CD14-positive monocyte (primary cell): ENCODE measurements around the gene CPLANE2. TPM values are rescaled to one million over a fixed set of nuclear protein-coding genes. Genes with fewer than 3 reads are reported as not detected.

ENCODE experiments used
- DNase-seq, 3 donors: peaks; one replicate each; pipeline ENCODE4 v3.0.0-alpha.2; 2011 to 2022
- H2AFZ ChIP-seq: 2 replicates; pipeline ENCODE4 v1.6.0; 2012; ENCODE audit warnings: mild to moderate bottlenecking, low read depth, low read length, inconsistent platforms; ENCODE audit not compliant: insufficient read depth, poor library complexity, severe bottlenecking
- H3K27ac ChIP-seq, 2 donors: 1 replicate in 1 of 2; 2 replicates in 1 of 2; pipeline ENCODE4 v1.5.1; 2012 to 2013; ENCODE audit warnings: low read length in 2 of 2, control low read depth in 1 of 2, inconsistent platforms in 1 of 2, low read depth in 1 of 2, mild to moderate bottlenecking in 1 of 2
- H3K27me3 ChIP-seq, 2 donors: one replicate each; pipeline versions ENCODE4 v1.6.0 to v1.6.1; 2011 to 2013; ENCODE audit warnings: low read length in 2 of 2; ENCODE audit not compliant: control insufficient read depth in 2 of 2, insufficient read depth in 2 of 2
- H3K36me3 ChIP-seq, 2 donors: replicated peaks in 1 of 2; 1 replicate in 1 of 2; 2 replicates in 1 of 2; pipeline versions ENCODE4 v1.5.1 to v1.6.1; 2012 to 2013; ENCODE audit warnings: low read length in 2 of 2, control low read depth in 1 of 2, inconsistent platforms in 1 of 2, mild to moderate bottlenecking in 1 of 2; ENCODE audit not compliant: insufficient read depth in 2 of 2, control insufficient read depth in 1 of 2
- H3K4me1 ChIP-seq, 2 donors: 1 replicate in 1 of 2; 2 replicates in 1 of 2; pipeline versions ENCODE4 v1.5.1 to v1.6.1; 2012 to 2013; ENCODE audit warnings: low read length in 2 of 2, control low read depth in 1 of 2, inconsistent platforms in 1 of 2, mild to moderate bottlenecking in 1 of 2, moderate library complexity in 1 of 2; ENCODE audit not compliant: insufficient read depth in 2 of 2, control insufficient read depth in 1 of 2
- H3K4me2 ChIP-seq: replicated peaks from 2 replicates; pipeline ENCODE3; 2012; ENCODE audit warnings: low read length, moderate library complexity, mild to moderate bottlenecking; ENCODE audit not compliant: poor library complexity, severe bottlenecking; ENCODE audit errors: extremely low read depth
- H3K4me3 ChIP-seq, 3 experiments: fragments of 200-600 bp in 1 of 3; sonication (generic) in 1 of 3; replicated peaks in 1 of 3; 1 replicate in 2 of 3; 2 replicates in 1 of 3; pipeline ENCODE4 v1.5.1; 2011 to 2013; ENCODE audit warnings: low read length in 3 of 3, mild to moderate bottlenecking in 3 of 3, control low read depth in 2 of 3, low read depth in 2 of 3, inconsistent platforms in 1 of 3, moderate library complexity in 1 of 3
- H3K79me2 ChIP-seq: 2 replicates; pipeline ENCODE4 v1.6.0; 2012; ENCODE audit warnings: mild to moderate bottlenecking, control low read depth, inconsistent platforms, low read length, moderate library complexity; ENCODE audit not compliant: insufficient read depth
- H3K9ac ChIP-seq: 2 replicates; pipeline ENCODE4 v1.6.0; 2017; ENCODE audit warnings: low read length, mild to moderate bottlenecking; ENCODE audit not compliant: insufficient read depth, poor library complexity, severe bottlenecking
- H3K9me3 ChIP-seq, 2 donors: replicated peaks in 1 of 2; 1 replicate in 1 of 2; 2 replicates in 1 of 2; pipeline versions ENCODE4 v1.5.1 to v1.6.1; 2012 to 2013; ENCODE audit warnings: low read length in 2 of 2, control low read depth in 1 of 2; ENCODE audit not compliant: control insufficient read depth in 1 of 2, insufficient read depth in 1 of 2
- H4K20me1 ChIP-seq: 2 replicates; pipeline ENCODE4 v1.6.0; 2012; ENCODE audit warnings: mild to moderate bottlenecking, low read length, control low read depth, moderate library complexity; ENCODE audit not compliant: insufficient read depth
- H3K27ac Mint-ChIP-seq, 7 donors: one replicate each; pipeline ENCODE4 v1.8.0; 2020; ENCODE audit warnings: mild to moderate bottlenecking in 7 of 7, mixed read lengths in 7 of 7, moderate library complexity in 6 of 7, inconsistent platforms in 2 of 7
- H3K27me3 Mint-ChIP-seq, 3 donors: one replicate each; pipeline ENCODE4 v1.8.0; 2021 to 2022; ENCODE audit warnings: low read depth in 3 of 3, mild to moderate bottlenecking in 3 of 3, mixed read lengths in 3 of 3, moderate library complexity in 3 of 3, inconsistent platforms in 1 of 3
- H3K36me3 Mint-ChIP-seq, 2 donors: one replicate each; pipeline ENCODE4 v1.8.0; 2020; ENCODE audit warnings: mixed read lengths in 2 of 2, inconsistent platforms in 1 of 2, mild to moderate bottlenecking in 1 of 2
- H3K4me1 Mint-ChIP-seq: one replicate; pipeline ENCODE4 v1.8.0; 2020; ENCODE audit warnings: mild to moderate bottlenecking, mixed read lengths
- H3K4me3 Mint-ChIP-seq, 2 donors: one replicate each; pipeline ENCODE4 v1.8.0; 2020; ENCODE audit warnings: mild to moderate bottlenecking in 2 of 2, mixed read lengths in 2 of 2, moderate library complexity in 1 of 2
- H3K9me3 Mint-ChIP-seq, 7 donors: one replicate each; pipeline ENCODE4 v1.8.0; 2020 to 2022; ENCODE audit warnings: mixed read lengths in 7 of 7, mild to moderate bottlenecking in 6 of 7, moderate library complexity in 6 of 7, inconsistent platforms in 2 of 7
- WGBS: methylation state at CpG from one replicate; pipeline ENCODE4 v1.1.5; 2013; ENCODE audit warnings: missing lambda C conversion rate; ENCODE audit not compliant: insufficient coverage; 5-methylcytosine and 5-hydroxymethylcytosine counted together
- intact Hi-C, 2 donors: fragments of 100-400 bp; cut with micrococcal nuclease; formaldehyde crosslinking; loops; one replicate each; pipeline versions ENCODE4 v1.15.0 to v1.15.1; 2023
- polyA plus RNA-seq, 3 donors: library from polyadenylated mRNA; depleted of rRNA in 1 of 3; unstranded in 2 of 3; stranded (reverse) in 1 of 3; fragments of 300-500 nt in 2 of 3; fragments of >200 nt in 1 of 3; fragmentation: Illumina TruSeq in 2 of 3; gene quantifications; 1 replicate in 2 of 3; 2 replicates in 1 of 3; pipeline ENCODE4 v1.2.3, GENCODE V29; 2012 to 2021
- TF ChIP-seq, protein P1 (sequence below): fragments of 200-600 bp; IDR thresholded peaks from one replicate; pipeline ENCODE4 v1.8.0; 2022; ENCODE audit warnings: antibody characterized with exemption, mild to moderate bottlenecking

The CPLANE2 gene
- polyA plus RNA-seq, 3 donors: 0.54 to 1.7 (median 1.4) TPM

DNA sequence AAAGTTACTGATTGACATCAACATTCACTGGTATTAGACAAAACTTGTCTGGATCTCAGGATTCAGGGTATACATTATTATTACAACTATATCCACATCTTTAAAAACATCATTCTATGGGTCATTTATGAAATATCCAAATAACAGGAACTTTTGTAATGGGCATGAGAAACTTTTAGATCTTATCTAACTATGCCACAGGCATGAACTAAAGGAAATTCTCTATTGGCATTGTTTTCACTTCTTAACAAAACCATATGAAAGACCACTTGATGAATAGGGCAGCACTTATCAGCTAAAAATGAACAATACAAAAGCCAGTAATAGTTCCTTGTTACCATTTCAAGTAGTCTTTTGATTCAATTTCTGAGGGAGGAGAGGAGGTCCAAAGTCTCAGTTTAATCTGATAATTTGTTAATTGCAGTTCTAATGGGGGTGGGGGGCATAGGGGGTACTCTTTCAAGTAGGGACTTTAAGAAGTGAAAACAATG is 30.8 kb upstream of the CPLANE2 start:
- no peak for DNase-seq
- intact Hi-C loops: no loop called here
- no peak overlapping the region for H3K4me2 ChIP-seq
- H2AFZ ChIP-seq: no peak overlapping the region
- peaks cover 7% of the 10 kb centered on the region for H3K79me2 ChIP-seq
- H3K9ac ChIP-seq: no peak overlapping the region
- H3K27me3 ChIP-seq: no peaks in the 10 kb centered on the region
- H3K4me1 ChIP-seq: no peaks in the 10 kb centered on the region
- no peak overlapping the region for H3K4me3 ChIP-seq
- H3K4me1 Mint-ChIP-seq: peaks cover 4% of the 10 kb centered on the region
- no peaks in the 10 kb centered on the region for H3K27me3 Mint-ChIP-seq
- peaks cover 5 to 41% of the 10 kb centered on the region in 2 donors for H3K36me3 ChIP-seq
- H3K27ac Mint-ChIP-seq: no peak overlapping the region
- H3K4me3 Mint-ChIP-seq: no peak overlapping the region
- peaks cover 95% of the 10 kb centered on the region for H4K20me1 ChIP-seq
- H3K36me3 Mint-ChIP-seq: peaks cover 21 to 37% of the 10 kb centered on the region in 2 donors
- no peak overlapping the region for H3K27ac ChIP-seq
- TF ChIP-seq, protein P1, sequence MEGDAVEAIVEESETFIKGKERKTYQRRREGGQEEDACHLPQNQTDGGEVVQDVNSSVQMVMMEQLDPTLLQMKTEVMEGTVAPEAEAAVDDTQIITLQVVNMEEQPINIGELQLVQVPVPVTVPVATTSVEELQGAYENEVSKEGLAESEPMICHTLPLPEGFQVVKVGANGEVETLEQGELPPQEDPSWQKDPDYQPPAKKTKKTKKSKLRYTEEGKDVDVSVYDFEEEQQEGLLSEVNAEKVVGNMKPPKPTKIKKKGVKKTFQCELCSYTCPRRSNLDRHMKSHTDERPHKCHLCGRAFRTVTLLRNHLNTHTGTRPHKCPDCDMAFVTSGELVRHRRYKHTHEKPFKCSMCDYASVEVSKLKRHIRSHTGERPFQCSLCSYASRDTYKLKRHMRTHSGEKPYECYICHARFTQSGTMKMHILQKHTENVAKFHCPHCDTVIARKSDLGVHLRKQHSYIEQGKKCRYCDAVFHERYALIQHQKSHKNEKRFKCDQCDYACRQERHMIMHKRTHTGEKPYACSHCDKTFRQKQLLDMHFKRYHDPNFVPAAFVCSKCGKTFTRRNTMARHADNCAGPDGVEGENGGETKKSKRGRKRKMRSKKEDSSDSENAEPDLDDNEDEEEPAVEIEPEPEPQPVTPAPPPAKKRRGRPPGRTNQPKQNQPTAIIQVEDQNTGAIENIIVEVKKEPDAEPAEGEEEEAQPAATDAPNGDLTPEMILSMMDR: no peak
- H3K9me3 Mint-ChIP-seq: no peaks in the 10 kb centered on the region
- H3K9me3 ChIP-seq: no peaks in the 10 kb centered on the region

DNA sequence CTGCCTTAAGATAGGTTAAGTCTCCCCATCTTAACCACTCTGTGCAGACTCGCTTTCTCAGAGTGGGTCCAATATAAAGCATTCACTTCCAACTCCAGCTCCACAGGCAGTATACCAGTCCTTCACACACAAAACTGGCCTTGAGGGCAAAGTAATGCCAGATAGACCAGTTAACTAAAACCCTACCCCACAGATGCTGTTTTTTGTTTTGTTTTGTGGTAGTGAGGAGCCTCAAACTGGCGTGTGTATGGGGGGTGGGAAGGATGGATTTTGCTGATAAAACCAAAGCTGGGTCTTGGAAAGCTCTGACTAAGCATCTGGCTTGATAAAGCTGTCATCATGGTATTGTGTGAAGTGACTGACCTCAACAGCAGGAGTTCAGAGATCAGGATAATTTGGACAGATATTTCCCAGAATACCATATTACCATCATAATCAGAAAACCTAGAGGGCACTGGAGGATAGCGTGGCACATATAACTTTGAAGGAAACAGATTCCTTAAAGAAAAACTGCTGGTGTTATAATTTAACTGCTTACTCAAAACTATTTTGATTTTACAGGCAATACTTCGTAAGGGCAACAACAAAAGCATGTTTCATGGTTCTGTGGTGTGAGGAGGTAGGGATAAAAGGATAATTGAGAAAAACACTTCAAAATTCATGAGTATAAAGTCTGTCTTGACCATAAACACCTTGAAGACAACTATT is 29.6 kb upstream of the CPLANE2 start:
- peaks cover 96% of the 10 kb centered on the region for H4K20me1 ChIP-seq
- Mint-ChIP-seq H3K36me3 (peaks cover 18 to 36% of the 10 kb centered on the region in 2 donors), H3K27ac (no peak overlapping the region), H3K4me3 (no peak overlapping the region), H3K27me3 (no peaks in the 10 kb centered on the region), H3K9me3 (no peaks in the 10 kb centered on the region), H3K4me1 (peaks cover 4% of the 10 kb centered on the region)
- no CpG with 5 or more reads among the region's 4 CpGs for WGBS
- no peak overlapping the region for H3K27ac ChIP-seq
- H2AFZ ChIP-seq: no peak overlapping the region
- H3K9ac ChIP-seq: no peak overlapping the region
- intact Hi-C loops: no loop called here
- no peaks in the 10 kb centered on the region for H3K27me3 ChIP-seq
- no peaks in the 10 kb centered on the region for H3K9me3 ChIP-seq
- no peak for DNase-seq
- H3K4me3 ChIP-seq: no peak overlapping the region
- H3K79me2 ChIP-seq: peaks cover 11% of the 10 kb centered on the region
- no peaks in the 10 kb centered on the region for H3K4me1 ChIP-seq
- TF ChIP-seq, protein P1: no peak
- peaks cover 7 to 38% of the 10 kb centered on the region in 2 donors for H3K36me3 ChIP-seq
- H3K4me2 ChIP-seq: no peak overlapping the region
